ENCODE measurements around the gene GOT2. TPM values are rescaled to one million over a fixed set of nuclear protein-coding genes. Genes with fewer than 3 reads are reported as not detected.
"Not testable (repeated sequence)": the region's sequence is repeated elsewhere in the genome, so short reads cannot be mapped to it uniquely, and the experiment has no call there.

Gene GOT2
- 69.2 TPM for polyA plus RNA-seq (2012; ENCODE audit: missing spikeins)

DNA sequence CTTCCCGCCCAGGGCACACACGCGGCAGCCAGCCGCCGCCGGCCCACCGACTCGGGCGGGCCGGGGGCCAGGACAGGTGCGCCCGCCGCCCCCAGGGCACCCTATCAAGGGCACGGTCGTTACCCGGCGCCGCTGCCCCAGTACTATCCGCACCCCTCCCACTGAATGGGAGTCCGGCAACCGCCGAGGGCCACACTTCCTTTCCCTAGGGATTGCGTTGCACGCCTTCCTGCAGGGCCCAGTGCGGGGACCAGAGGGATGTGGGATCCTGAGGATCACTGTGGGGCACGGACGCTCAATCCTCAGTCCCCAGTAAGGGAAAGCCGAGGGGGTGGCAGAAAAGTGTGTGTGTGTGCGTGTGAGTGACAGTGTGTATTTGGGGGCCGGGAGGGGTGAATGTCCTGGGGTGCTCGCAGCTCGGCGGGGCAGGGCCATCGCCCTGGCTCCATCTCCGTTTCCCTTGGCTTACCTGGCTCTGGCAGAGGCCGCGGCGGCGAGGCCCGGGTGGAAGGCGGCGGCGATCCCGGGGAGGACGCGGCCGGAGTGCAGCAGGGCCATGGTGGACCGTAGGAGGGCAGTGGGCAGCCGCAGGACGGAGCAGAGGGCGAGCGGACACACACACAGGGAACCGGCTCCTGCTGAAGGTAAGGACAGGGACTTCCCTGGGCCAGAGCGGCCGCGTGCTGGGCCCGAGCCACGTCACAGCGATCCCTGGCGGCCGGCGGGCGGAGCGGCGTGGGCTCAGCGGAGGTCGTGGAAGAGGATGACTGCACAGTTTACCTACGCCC, at the start of gene GOT2:
Gene GOT2, minus strand, starts transcription at position 646 of the 788 bp plus-strand sequence. Its CDS starts 88 bp downstream, at position 558.
- DNase-seq (ENCODE audit: insufficient read length): peak; percentile 73
- peak; percentile 94 for FAIRE-seq
- TF ChIP-seq POLR2AphosphoS5 (IDR thresholded peaks at IDR 0.05; ENCODE audit: low read depth, low read length) (peak; percentile 84), POLR2A (IDR thresholded peaks at IDR 0.05; ENCODE audit: low read depth, low read length) (peak; percentile 77; the same call in 1 of the 2 replicates), TAF1 (IDR thresholded peaks at IDR 0.05; ENCODE audit: borderline replicate concordance, low read depth, low read length) (peak; percentile 72; the same call in 1 of the 2 replicates)

- not testable (repeated sequence) for DNase-seq (ENCODE audit: insufficient read length); FAIRE-seq
These were observed 45.2 kb upstream of the GOT2 start for GRCh38 chr16:58779291-58779690.

- no peak for DNase-seq (ENCODE audit: insufficient read length)
- TF ChIP-seq POLR2A (IDR thresholded peaks at IDR 0.05; ENCODE audit: low read depth, low read length) (no peak), TAF1 (IDR thresholded peaks at IDR 0.05; ENCODE audit: borderline replicate concordance, low read depth, low read length) (no peak), POLR2AphosphoS5 (IDR thresholded peaks at IDR 0.05; ENCODE audit: low read depth, low read length) (no peak)
- FAIRE-seq: no peak
These were observed 39.8 kb upstream of the GOT2 start for GRCh38 chr16:58773870-58774269.

GRCh38 chr16:58768145-58768544, 34.0 kb upstream of the GOT2 start:
- FAIRE-seq (no peak), DNase-seq (ENCODE audit: insufficient read length) (no peak)
- TF ChIP-seq POLR2AphosphoS5 (IDR thresholded peaks at IDR 0.05; ENCODE audit: low read depth, low read length) (no peak), TAF1 (IDR thresholded peaks at IDR 0.05; ENCODE audit: borderline replicate concordance, low read depth, low read length) (no peak), POLR2A (IDR thresholded peaks at IDR 0.05; ENCODE audit: low read depth, low read length) (no peak)

- no peak for FAIRE-seq
- no peak for DNase-seq (ENCODE audit: insufficient read length)
- TF ChIP-seq TAF1 (IDR thresholded peaks at IDR 0.05; ENCODE audit: borderline replicate concordance, low read depth, low read length): no peak
These were observed 33.5 kb upstream of the GOT2 start for GRCh38 chr16:58767581-58767980.

DNA sequence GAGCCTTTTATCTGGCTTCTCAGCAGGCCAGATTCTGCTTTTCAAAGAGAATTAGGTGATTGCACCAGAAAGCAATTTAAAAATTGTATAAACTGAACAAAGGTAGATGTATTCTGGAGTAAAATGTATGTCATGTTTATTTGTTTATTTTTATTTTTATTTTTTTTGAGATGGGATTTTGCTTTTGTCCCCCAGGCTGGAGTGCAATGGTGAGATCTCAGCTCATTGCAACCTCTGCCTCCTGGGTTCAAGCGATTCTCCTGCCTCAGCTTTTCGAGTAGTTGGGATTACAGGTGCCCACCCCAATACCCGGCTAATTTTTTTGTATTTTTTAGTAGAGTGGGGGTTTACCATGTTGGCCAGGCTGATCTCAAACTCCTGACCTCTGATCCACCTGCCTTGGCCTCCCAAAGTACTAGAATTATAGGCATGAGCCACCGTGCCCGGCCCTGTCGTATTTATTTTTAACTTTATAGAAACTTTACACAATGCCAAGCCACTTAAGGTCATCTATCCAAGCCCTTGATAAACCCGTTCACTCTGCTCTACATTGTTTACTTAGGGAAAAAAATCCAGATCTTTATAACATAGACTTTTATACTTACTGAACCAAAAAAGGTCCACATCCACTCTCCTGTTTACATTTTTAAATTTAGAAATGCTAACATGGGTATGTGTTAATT, 22.7 kb upstream of the GOT2 start:
- no peak for DNase-seq (ENCODE audit: insufficient read length)
- TF ChIP-seq POLR2AphosphoS5 (IDR thresholded peaks at IDR 0.05; ENCODE audit: low read depth, low read length) (no peak), TAF1 (IDR thresholded peaks at IDR 0.05; ENCODE audit: borderline replicate concordance, low read depth, low read length) (no peak), POLR2A (IDR thresholded peaks at IDR 0.05; ENCODE audit: low read depth, low read length) (no peak)
- FAIRE-seq: no peak

DNA sequence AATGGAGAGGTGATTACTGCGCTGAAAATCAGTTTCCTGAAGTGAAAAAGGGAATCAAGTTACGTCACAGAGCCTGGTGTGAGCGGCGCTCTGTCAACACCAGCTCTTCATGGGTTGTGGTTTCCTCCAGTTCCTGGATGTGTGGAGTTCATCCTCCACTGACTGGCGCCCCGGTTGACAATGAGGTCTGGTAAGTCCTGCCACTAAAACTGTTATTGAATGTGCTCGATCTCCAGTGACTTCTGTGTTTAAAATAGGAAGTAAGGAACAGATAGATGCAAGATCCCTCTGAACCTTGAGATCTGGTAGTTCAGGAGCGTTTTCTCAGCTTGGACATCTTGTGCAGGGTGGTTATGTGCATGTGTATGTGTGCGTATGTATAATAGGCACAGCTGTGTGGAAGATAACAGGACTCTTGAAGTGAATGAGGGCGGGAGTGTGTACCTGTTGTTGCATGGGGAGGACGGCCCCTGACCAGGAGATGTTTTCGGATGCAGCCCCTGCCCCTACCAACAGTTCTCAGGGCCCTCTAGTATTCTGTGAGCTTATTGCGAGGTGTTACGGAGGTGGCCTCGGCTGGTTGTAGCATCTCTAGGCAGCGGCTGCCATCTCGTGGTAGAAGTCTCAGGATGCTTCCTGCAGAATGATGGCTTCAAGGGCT, 22.0 kb upstream of the GOT2 start:
- peak; percentile 37 for DNase-seq (ENCODE audit: insufficient read length)
- FAIRE-seq: peak; percentile 95
- TF ChIP-seq POLR2A (IDR thresholded peaks at IDR 0.05; ENCODE audit: low read depth, low read length): no peak
- TF ChIP-seq TAF1 (IDR thresholded peaks at IDR 0.05; ENCODE audit: borderline replicate concordance, low read depth, low read length): no peak
- no peak for TF ChIP-seq POLR2AphosphoS5 (IDR thresholded peaks at IDR 0.05; ENCODE audit: low read depth, low read length)

- no peak for DNase-seq (ENCODE audit: insufficient read length)
- no peak for FAIRE-seq
- TF ChIP-seq POLR2AphosphoS5 (IDR thresholded peaks at IDR 0.05; ENCODE audit: low read depth, low read length): no peak
- no peak for TF ChIP-seq POLR2A (IDR thresholded peaks at IDR 0.05; ENCODE audit: low read depth, low read length)
- TF ChIP-seq TAF1 (IDR thresholded peaks at IDR 0.05; ENCODE audit: borderline replicate concordance, low read depth, low read length): no peak
These were observed 19.6 kb upstream of the GOT2 start for GRCh38 chr16:58753711-58754134.

GRCh38 chr16:58744497-58744896, 10.4 kb upstream of the GOT2 start:
- DNase-seq (ENCODE audit: insufficient read length): no peak
- FAIRE-seq: no peak
- TF ChIP-seq POLR2A (IDR thresholded peaks at IDR 0.05; ENCODE audit: low read depth, low read length) (no peak), TAF1 (IDR thresholded peaks at IDR 0.05; ENCODE audit: borderline replicate concordance, low read depth, low read length) (no peak), POLR2AphosphoS5 (IDR thresholded peaks at IDR 0.05; ENCODE audit: low read depth, low read length) (no peak)

DNA sequence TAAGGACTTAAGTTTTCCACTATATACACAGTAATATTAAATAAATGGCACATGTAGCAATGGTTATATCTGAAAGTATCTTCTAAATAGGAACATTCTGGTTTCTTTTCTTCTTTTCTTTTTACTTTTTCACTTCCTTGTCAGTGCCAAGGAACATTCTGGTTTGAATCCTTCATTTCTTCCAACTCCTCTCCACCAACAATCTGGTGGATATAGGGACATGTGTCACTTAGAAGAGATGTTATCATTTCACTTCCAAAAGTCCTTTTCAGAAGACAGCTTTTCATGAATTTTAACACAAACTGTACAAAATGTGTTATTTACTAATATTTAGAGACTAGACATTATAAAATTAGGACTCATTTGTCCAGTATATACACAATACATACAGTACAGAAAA, 7.9 kb upstream of the GOT2 start:
- no peak for FAIRE-seq
- no peak for DNase-seq (ENCODE audit: insufficient read length)
- TF ChIP-seq TAF1 (IDR thresholded peaks at IDR 0.05; ENCODE audit: borderline replicate concordance, low read depth, low read length): no peak
- TF ChIP-seq POLR2AphosphoS5 (IDR thresholded peaks at IDR 0.05; ENCODE audit: low read depth, low read length): no peak
- no peak for TF ChIP-seq POLR2A (IDR thresholded peaks at IDR 0.05; ENCODE audit: low read depth, low read length)

GRCh38 chr16:58741166-58741565, 7.0 kb upstream of the GOT2 start:
- FAIRE-seq: no peak
- no peak for DNase-seq (ENCODE audit: insufficient read length)
- TF ChIP-seq POLR2AphosphoS5 (IDR thresholded peaks at IDR 0.05; ENCODE audit: low read depth, low read length): no peak
- no peak for TF ChIP-seq POLR2A (IDR thresholded peaks at IDR 0.05; ENCODE audit: low read depth, low read length)
- TF ChIP-seq TAF1 (IDR thresholded peaks at IDR 0.05; ENCODE audit: borderline replicate concordance, low read depth, low read length): no peak

Data from GM12892 (cell line).